GM21381 (cell line): Measurements from ENCODE around the gene OPHN1.
A peak's percentile ranks its signal among the peaks of the same experiment; 100 is the strongest.
"Not testable (repeated sequence)": the region's sequence is repeated elsewhere in the genome, so short reads cannot be mapped to it uniquely, and the experiment has no call there.

Source experiments
- ATAC-seq: cut with Tn5 transposase; IDR thresholded peaks from one replicate; pipeline ENCODE4 v1.9.1; 2021; ENCODE audit warnings: mild to moderate bottlenecking, moderate library complexity; ENCODE audit not compliant: unreplicated experiment

Gene OPHN1

GRCh38 chrX:68428431-68428830, 4.9 kb downstream of the OPHN1 start:
- no peak for ATAC-seq

GRCh38 chrX:68424719-68425118, 8.6 kb downstream of the OPHN1 start:
- ATAC-seq = no peak

- no peak for ATAC-seq
Observed at GRCh38 chrX:68422478-68422877, 10.8 kb downstream of the OPHN1 start.

- no peak for ATAC-seq
Observed at GRCh38 chrX:68421636-68422035, 11.7 kb downstream of the OPHN1 start.

- ATAC-seq = no peak
Observed at GRCh38 chrX:68420559-68420958, 12.7 kb downstream of the OPHN1 start.

GRCh38 chrX:68419975-68420374, 13.3 kb downstream of the OPHN1 start:
- ATAC-seq = peak; percentile 73

GRCh38 chrX:68417651-68418050, 15.6 kb downstream of the OPHN1 start:
- ATAC-seq = no peak

GRCh38 chrX:68416592-68416991, 16.7 kb downstream of the OPHN1 start:
- no peak for ATAC-seq

GRCh38 chrX:68415316-68415715, 18.0 kb downstream of the OPHN1 start:
- ATAC-seq = no peak

- ATAC-seq = no peak
Observed at GRCh38 chrX:68413254-68413653, 20.0 kb downstream of the OPHN1 start.

- no peak for ATAC-seq
Observed at GRCh38 chrX:68411729-68412128, 21.6 kb downstream of the OPHN1 start.

- no peak for ATAC-seq
Observed at GRCh38 chrX:68409194-68409593, 24.1 kb downstream of the OPHN1 start.

- ATAC-seq = no peak
Observed at GRCh38 chrX:68403522-68403921, 29.8 kb downstream of the OPHN1 start.

- ATAC-seq = no peak
Observed at GRCh38 chrX:68403038-68403437, 30.3 kb downstream of the OPHN1 start.

GRCh38 chrX:68402094-68402493, 31.2 kb downstream of the OPHN1 start:
- no peak for ATAC-seq

- no peak for ATAC-seq
Observed at GRCh38 chrX:68398291-68398690, 35.0 kb downstream of the OPHN1 start.

GRCh38 chrX:68396953-68397352, 36.3 kb downstream of the OPHN1 start:
- no peak for ATAC-seq

- not testable (repeated sequence) for ATAC-seq
Observed at GRCh38 chrX:68389419-68389960, 43.8 kb downstream of the OPHN1 start.

- no peak for ATAC-seq
Observed at GRCh38 chrX:68387776-68388175, 45.5 kb downstream of the OPHN1 start.

GRCh38 chrX:68383540-68383939, 49.8 kb downstream of the OPHN1 start:
- no peak for ATAC-seq

GRCh38 chrX:68377579-68377978, 55.7 kb downstream of the OPHN1 start:
- ATAC-seq = not testable (repeated sequence)

- no peak for ATAC-seq
Observed at GRCh38 chrX:68376373-68376772, 56.9 kb downstream of the OPHN1 start.

GRCh38 chrX:68375803-68376202, 57.5 kb downstream of the OPHN1 start:
- no peak for ATAC-seq
